Neural progenitor cell (in vitro differentiated cells): Measurements from ENCODE around the gene GGT6. TPM values are rescaled to one million over a fixed set of nuclear protein-coding genes. Genes with fewer than 3 reads are reported as not detected.

Experiments
- DNase-seq: peaks from one replicate; pipeline ENCODE4 v3.0.0-alpha.2; 2016; ENCODE audit warnings: low spot score
- H2AFZ ChIP-seq: fragments of 200-600 bp; sonication (generic); replicated peaks from 2 replicates; pipeline ENCODE4 v1.6.1; 2016; ENCODE audit warnings: antibody characterized with exemption
- H3F3A ChIP-seq: fragments of 200-600 bp; sonication (generic); 2 replicates; pipeline ENCODE4 v1.6.1; 2016; ENCODE audit warnings: antibody characterized with exemption, low read depth
- H3K27ac ChIP-seq: fragments of 200-600 bp; sonication (generic); 2 replicates; pipeline ENCODE4 v1.5.1; 2016; ENCODE audit warnings: mild to moderate bottlenecking
- H3K27me3 ChIP-seq: fragments of 200-600 bp; sonication (generic); 2 replicates; pipeline ENCODE4 v1.6.1; 2016; ENCODE audit warnings: mild to moderate bottlenecking, moderate library complexity
- H3K36me3 ChIP-seq: fragments of 200-600 bp; sonication (generic); 2 replicates; pipeline ENCODE4 v1.5.1; 2016
- H3K4me1 ChIP-seq: fragments of 200-600 bp; sonication (generic); 2 replicates; pipeline ENCODE4 v1.6.1; 2016; ENCODE audit warnings: mixed run types
- H3K4me2 ChIP-seq: fragments of 200-600 bp; sonication (generic); 2 replicates; pipeline ENCODE4 v1.6.1; 2016
- H3K4me3 ChIP-seq: fragments of 200-600 bp; sonication (generic); 2 replicates; pipeline ENCODE4 v1.5.1; 2016
- H3K79me2 ChIP-seq: fragments of 200-600 bp; sonication (generic); 2 replicates; pipeline ENCODE4 v1.6.1; 2016; ENCODE audit warnings: low read depth
- H3K9ac ChIP-seq: fragments of 200-600 bp; sonication (generic); 2 replicates; pipeline ENCODE4 v1.6.1; 2016
- H3K9me3 ChIP-seq: fragments of 200-600 bp; sonication (generic); 2 replicates; pipeline ENCODE4 v1.5.1; 2016; ENCODE audit warnings: low read depth
- H4K20me1 ChIP-seq: fragments of 200-600 bp; sonication (generic); 2 replicates; pipeline ENCODE4 v1.6.1; 2016; ENCODE audit warnings: low read depth
- H3K27ac Mint-ChIP-seq: 3 replicates; pipeline ENCODE4 v1.8.0; 2021; ENCODE audit warnings: mixed read lengths
- H3K27me3 Mint-ChIP-seq: 2 replicates; pipeline ENCODE4 v1.8.0; 2022; ENCODE audit warnings: low read depth, mild to moderate bottlenecking, inconsistent platforms, moderate library complexity, mixed read lengths; ENCODE audit not compliant: insufficient read depth
- H3K36me3 Mint-ChIP-seq: 3 replicates; pipeline ENCODE4 v1.8.0; 2021; ENCODE audit warnings: mixed read lengths
- H3K4me1 Mint-ChIP-seq: 3 replicates; pipeline ENCODE4 v1.8.0; 2021; ENCODE audit warnings: mixed read lengths
- H3K4me3 Mint-ChIP-seq: 3 replicates; pipeline ENCODE4 v1.8.0; 2021; ENCODE audit warnings: mild to moderate bottlenecking, moderate library complexity, mixed read lengths
- H3K9me3 Mint-ChIP-seq: 3 replicates; pipeline ENCODE4 v1.8.0; 2020; ENCODE audit warnings: mixed read lengths
- EZH2 ChIP-seq: fragments of 200-600 bp; sonication (generic); IDR thresholded peaks from 2 replicates; pipeline ENCODE4 v1.6.1; 2017; ENCODE audit warnings: antibody characterized with exemption, mild to moderate bottlenecking, moderate library complexity
- EZH2phosphoT487 ChIP-seq: fragments of 200-600 bp; sonication (generic); IDR thresholded peaks from 2 replicates; pipeline ENCODE4 v1.6.1; 2017; ENCODE audit warnings: antibody characterized with exemption
- total RNA-seq: library from RNA; depleted of rRNA; stranded (reverse); fragments of >200 nt; gene quantifications from 2 replicates; pipeline ENCODE4 v1.2.3, GENCODE V29; 2015; ENCODE audit warnings: low replicate concordance
- TF ChIP-seq, protein P1 (sequence below): fragments of 200-600 bp; sonication (generic); IDR thresholded peaks from 2 replicates; pipeline ENCODE4 v1.5.1; 2017; ENCODE audit warnings: antibody characterized with exemption, mild to moderate bottlenecking

GGT6 gene
- total RNA-seq, 1 donor from 2014 or later = not detected

DNA sequence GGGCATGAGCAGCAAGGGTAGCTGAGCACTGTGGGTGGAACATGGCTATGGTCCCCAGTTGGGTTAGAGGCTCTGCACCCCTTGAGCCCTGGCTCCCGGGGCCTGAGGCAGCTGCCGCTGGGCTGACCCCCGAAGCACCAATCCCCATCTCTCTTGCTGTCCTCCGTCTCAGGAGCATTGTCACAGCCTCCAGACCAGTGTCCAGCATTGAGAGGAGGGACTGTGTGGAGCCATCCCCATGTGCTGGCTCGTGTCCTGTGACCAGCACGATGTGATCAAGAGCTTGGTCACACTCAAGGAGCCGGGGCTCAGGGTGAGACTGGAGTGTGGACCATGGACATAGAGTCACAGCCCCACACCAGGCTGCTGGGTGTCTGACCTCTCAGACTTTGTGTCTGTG, 26.8 kb upstream of the GGT6 start:
- no peak overlapping the region for H3K4me3 ChIP-seq

DNA sequence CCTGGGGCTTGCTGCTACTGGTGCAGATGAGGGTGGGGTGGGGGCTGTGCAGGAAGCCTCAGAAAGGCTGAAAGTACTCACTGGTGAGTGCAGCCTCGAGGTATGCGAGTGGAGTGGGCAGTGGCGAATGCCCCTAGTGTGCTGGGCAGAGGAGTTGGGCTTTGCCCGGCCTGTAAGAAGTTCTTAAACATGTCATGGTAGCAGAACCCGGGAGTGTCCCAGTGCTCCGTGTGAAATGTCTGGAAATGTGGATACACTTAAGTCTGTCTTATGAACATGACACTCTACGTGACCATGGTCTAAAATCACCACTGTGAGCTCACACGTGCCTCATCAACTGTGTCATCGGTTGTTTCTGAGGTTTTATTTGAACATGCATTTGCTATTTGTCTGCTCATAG, 25.7 kb upstream of the GGT6 start:
- Mint-ChIP-seq H3K4me3 (peak overlapping the region; percentile 58), H3K4me1 (peaks cover 18% of the 10 kb centered on the region), H3K27me3 (peaks cover 54% of the 10 kb centered on the region), H3K9me3 (no peaks in the 10 kb centered on the region), H3K27ac (no peak overlapping the region), H3K36me3 (no peaks in the 10 kb centered on the region)
- no peak for TF ChIP-seq EZH2
- TF ChIP-seq, protein P1, sequence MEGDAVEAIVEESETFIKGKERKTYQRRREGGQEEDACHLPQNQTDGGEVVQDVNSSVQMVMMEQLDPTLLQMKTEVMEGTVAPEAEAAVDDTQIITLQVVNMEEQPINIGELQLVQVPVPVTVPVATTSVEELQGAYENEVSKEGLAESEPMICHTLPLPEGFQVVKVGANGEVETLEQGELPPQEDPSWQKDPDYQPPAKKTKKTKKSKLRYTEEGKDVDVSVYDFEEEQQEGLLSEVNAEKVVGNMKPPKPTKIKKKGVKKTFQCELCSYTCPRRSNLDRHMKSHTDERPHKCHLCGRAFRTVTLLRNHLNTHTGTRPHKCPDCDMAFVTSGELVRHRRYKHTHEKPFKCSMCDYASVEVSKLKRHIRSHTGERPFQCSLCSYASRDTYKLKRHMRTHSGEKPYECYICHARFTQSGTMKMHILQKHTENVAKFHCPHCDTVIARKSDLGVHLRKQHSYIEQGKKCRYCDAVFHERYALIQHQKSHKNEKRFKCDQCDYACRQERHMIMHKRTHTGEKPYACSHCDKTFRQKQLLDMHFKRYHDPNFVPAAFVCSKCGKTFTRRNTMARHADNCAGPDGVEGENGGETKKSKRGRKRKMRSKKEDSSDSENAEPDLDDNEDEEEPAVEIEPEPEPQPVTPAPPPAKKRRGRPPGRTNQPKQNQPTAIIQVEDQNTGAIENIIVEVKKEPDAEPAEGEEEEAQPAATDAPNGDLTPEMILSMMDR = no peak
- TF ChIP-seq EZH2phosphoT487 = no peak
- no peak overlapping the region for H3K4me3 ChIP-seq
- H3K4me1 ChIP-seq = peaks cover 24% of the 10 kb centered on the region
- no peak overlapping the region for H3K4me2 ChIP-seq
- H4K20me1 ChIP-seq = no peaks in the 10 kb centered on the region
- H3K27ac ChIP-seq = no peak overlapping the region
- H3K79me2 ChIP-seq = no peaks in the 10 kb centered on the region
- peaks cover 47% of the 10 kb centered on the region for H3K27me3 ChIP-seq
- H3K9me3 ChIP-seq = no peaks in the 10 kb centered on the region
- no peak overlapping the region for H3K9ac ChIP-seq
- no peak for DNase-seq
- no peaks in the 10 kb centered on the region for H3K36me3 ChIP-seq
- H2AFZ ChIP-seq = no peak overlapping the region
- H3F3A ChIP-seq = no peaks in the 10 kb centered on the region

More for the DNA sequence above, 26.8 kb upstream of the GGT6 start:
- Histone ChIP-seq H3K4me2 (no peak overlapping the region), H3K9ac (no peak overlapping the region), H2AFZ (no peak overlapping the region), H3K27me3 (peaks cover 47% of the 10 kb centered on the region), H3K27ac (no peak overlapping the region), H3F3A (no peaks in the 10 kb centered on the region), H3K79me2 (no peaks in the 10 kb centered on the region), H3K4me1 (peaks cover 20% of the 10 kb centered on the region), H4K20me1 (no peaks in the 10 kb centered on the region), H3K36me3 (no peaks in the 10 kb centered on the region), H3K9me3 (no peaks in the 10 kb centered on the region)
- no peak overlapping the region for H3K4me3 Mint-ChIP-seq
- no peak overlapping the region for H3K27ac Mint-ChIP-seq
- H3K9me3 Mint-ChIP-seq = no peaks in the 10 kb centered on the region
- DNase-seq = peak; percentile 1
- no peaks in the 10 kb centered on the region for H3K36me3 Mint-ChIP-seq
- H3K4me1 Mint-ChIP-seq = peaks cover 15% of the 10 kb centered on the region
- TF ChIP-seq EZH2 (no peak), EZH2phosphoT487 (no peak)
- TF ChIP-seq, protein P1 = no peak
- peaks cover 47% of the 10 kb centered on the region for H3K27me3 Mint-ChIP-seq

DNA sequence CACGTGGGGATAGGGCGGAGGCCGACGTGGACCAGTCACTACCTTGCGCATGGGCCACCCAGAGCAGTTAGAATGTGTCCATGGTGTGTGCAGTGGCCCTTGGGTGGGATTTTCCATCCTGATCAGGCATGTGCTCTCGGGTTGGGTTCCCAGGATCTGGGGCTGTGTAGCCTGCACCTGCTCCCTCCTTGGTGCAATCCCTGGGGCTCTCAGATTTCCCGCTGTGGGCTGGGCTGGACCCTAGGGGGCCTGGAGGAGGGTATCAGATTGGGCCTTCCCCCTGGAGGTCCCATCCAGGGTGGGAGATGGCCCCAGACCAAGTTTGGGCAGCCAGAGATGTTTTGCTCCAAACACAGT, 25.2 kb upstream of the GGT6 start:
- no peaks in the 10 kb centered on the region for H3K79me2 ChIP-seq
- no peak overlapping the region for H2AFZ ChIP-seq
- no peak overlapping the region for H3K27ac Mint-ChIP-seq

More for the DNA sequence above, 25.2 kb upstream of the GGT6 start:
- no peak overlapping the region for H3K9ac ChIP-seq
- no peaks in the 10 kb centered on the region for H3K9me3 Mint-ChIP-seq
- peaks cover 47% of the 10 kb centered on the region for H3K27me3 ChIP-seq
- DNase-seq = no peak
- H3K4me1 Mint-ChIP-seq = peaks cover 18% of the 10 kb centered on the region
- H4K20me1 ChIP-seq = no peaks in the 10 kb centered on the region
- no peaks in the 10 kb centered on the region for H3K36me3 ChIP-seq
- no peaks in the 10 kb centered on the region for H3K36me3 Mint-ChIP-seq
- H3K4me1 ChIP-seq = peaks cover 24% of the 10 kb centered on the region
- peak overlapping the region; percentile 83 for H3K4me3 Mint-ChIP-seq
- peak overlapping the region; percentile 92 for H3K4me2 ChIP-seq
- peaks cover 56% of the 10 kb centered on the region for H3K27me3 Mint-ChIP-seq
- no peaks in the 10 kb centered on the region for H3K9me3 ChIP-seq
- TF ChIP-seq EZH2phosphoT487 (no peak), EZH2 (no peak)
- TF ChIP-seq, protein P1 = no peak
- H3F3A ChIP-seq = no peaks in the 10 kb centered on the region
- peak overlapping the region; percentile 54 for H3K4me3 ChIP-seq
- no peak overlapping the region for H3K27ac ChIP-seq
